ENCODE data around the gene PITX1. TPM values are rescaled to one million over a fixed set of nuclear protein-coding genes. Genes with fewer than 3 reads are reported as not detected.

The PITX1 gene
- total RNA-seq, 2 donors from 2014 or later = 0.81 to 0.97 TPM

DNA sequence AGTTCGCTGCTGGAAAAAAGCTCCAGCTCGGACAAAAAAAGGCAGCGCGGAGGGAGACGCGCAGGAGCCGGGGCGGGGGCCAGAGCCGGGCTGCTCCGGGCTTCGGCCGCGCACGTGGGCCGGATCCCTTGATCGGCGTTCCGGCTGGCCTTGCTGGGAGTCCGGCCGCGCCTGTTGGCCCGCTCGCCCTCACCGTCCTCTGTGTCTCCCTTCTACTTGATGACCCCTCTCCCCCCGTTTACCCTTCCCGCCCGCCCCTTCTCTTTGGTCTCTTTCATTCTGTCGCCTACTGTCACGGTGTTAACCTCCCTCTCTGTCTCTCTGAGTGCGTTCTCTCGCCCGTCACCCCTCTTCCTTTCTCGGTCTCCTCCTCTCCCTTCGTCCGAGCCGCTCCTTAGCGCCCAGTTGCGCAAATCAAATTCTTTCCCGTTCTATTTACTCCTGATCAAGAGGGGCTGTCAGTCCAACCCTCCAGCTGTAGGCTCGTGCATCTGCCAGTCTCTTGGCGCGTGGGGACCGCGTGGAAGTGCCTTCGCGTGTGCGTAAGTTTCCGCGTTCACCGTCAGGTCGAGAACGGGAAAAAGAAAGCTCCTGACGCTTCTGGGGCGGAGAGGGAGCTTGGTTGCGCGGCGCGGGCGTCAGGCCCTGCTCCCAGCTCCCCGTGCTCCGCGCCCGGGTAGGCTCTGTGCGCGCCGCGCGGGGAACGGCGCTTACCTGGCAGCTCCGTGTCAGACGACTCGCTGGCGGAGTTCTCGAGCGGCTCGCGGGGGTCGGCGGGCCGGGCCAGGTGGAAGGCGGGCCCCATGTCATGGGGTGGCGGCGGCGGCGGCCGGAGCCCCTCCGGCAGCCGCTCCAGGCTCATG lies 798 bp downstream of the PITX1 start:
- intact Hi-C loops (cut with DNase I) = loop anchor here in 1 of 2 donors (10.0 kb wide), 1 partner anchor 302 kb away; no protein-coding TSS in a partner anchor

DNA sequence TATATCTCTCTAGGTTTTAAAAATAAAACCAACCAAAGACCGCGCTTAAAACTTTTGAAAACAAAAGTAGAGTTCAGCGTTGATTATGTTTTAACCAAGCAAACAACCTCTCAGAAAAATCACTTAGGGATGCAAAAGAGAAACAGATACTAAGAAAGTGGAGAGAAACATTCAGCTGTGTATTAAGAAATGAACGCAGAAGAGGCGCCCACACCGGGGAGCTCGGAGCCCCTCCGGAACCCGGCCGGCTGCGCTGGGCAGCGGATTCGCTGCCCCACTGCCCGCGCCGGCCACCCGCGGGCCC lies 1.4 kb downstream of the PITX1 start:
- intact Hi-C loops (cut with DNase I) = loop anchor here in 1 of 2 donors (10.0 kb wide), 1 partner anchor 302 kb away; no protein-coding TSS in a partner anchor
- DNase-seq (ENCODE audit: low spot score) = no peak

More for the DNA sequence above, 798 bp downstream of the PITX1 start:
- no peak for DNase-seq (ENCODE audit: low spot score)

DNA sequence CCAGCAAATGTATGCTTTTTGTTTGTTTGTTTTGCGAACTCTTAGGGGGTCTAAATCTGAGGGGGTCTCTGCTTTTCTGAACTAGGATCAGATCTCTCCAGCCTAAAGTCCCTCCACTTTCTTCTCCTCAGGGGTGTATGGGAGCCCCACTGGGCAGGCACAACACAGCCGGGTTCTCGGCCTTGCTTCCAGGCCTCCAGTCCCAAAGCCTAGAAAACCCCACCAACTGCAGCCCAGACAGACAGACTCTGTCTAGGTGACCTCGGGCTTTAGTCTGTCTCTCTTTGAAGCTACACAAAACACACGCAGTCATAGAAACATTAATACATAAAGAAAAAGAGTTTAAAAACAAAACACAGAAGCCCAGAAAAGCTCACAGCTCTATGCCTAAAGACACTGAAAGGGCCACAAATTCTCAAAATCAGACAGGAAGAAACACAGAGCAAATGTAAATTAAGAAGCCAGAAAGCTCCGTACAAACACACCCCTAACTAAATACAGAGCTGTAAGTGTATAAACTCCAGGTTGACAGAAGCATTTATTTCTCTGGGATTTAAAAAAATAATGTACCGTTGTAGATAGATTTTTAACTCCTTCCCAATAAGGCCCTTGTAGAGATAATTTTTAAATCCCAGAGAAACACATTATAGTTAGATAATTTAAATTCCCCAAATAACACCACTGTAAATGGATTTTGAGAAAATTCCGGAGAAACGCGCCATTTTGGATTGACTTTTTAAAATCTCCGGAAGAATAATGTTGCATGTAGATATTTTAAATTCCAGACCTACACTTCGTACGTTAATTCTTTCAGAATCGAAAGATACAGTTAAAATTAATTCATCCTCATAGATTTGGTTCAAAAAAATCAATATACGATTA lies 2.0 kb downstream of the PITX1 start:
- DNase-seq (ENCODE audit: low spot score) = no peak
- intact Hi-C loops (cut with DNase I) = loop anchor here in 1 of 2 donors (10.0 kb wide), 1 partner anchor 303 kb away; no protein-coding TSS in a partner anchor

DNA sequence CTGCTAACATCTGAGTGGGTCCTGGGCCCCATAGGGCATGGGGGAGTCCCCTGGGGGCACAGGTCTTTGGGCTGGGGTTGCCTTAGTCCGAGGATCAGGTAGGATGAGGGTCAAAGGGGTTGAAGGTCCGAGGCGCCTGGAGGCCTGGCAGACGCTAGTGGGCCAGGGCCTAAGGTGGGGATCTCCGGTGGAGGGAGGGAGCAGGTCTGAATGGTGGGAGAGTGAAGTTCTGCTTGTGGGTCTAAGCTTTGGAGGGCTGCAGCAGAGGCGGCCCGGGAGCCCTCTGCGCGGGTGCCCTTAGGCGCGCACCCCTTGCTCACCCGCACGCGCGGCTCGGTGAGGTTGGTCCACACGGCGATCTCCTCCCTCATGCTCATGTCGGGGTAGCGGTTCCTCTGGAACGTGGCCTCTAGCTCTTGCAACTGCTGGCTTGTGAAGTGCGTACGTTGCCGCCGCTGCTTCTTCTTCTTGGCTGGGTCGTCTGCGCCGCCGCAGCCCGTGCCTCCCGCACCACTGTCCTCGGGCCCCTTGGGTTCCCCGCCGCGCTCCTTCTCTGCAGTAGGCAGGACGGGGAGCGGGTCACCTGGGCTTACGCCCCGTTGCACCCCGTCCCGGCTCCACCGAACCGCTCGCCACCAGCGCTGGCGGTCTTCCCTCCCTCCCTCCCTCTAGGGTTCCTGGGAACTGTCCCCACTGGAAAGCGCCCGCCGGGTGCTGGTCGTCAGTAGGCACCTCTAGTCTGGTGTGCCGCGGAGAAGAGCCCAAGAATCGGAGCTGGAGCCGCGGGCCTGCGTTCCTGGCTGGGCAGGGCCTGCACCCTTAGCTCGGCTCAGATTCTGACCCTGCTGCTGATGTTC lies 2.8 kb downstream of the PITX1 start:
- no peak for DNase-seq (ENCODE audit: low spot score)
- intact Hi-C loops (cut with DNase I) = loop anchor here in 1 of 2 donors (10.0 kb wide), 1 partner anchor 304 kb away; no protein-coding TSS in a partner anchor

DNA sequence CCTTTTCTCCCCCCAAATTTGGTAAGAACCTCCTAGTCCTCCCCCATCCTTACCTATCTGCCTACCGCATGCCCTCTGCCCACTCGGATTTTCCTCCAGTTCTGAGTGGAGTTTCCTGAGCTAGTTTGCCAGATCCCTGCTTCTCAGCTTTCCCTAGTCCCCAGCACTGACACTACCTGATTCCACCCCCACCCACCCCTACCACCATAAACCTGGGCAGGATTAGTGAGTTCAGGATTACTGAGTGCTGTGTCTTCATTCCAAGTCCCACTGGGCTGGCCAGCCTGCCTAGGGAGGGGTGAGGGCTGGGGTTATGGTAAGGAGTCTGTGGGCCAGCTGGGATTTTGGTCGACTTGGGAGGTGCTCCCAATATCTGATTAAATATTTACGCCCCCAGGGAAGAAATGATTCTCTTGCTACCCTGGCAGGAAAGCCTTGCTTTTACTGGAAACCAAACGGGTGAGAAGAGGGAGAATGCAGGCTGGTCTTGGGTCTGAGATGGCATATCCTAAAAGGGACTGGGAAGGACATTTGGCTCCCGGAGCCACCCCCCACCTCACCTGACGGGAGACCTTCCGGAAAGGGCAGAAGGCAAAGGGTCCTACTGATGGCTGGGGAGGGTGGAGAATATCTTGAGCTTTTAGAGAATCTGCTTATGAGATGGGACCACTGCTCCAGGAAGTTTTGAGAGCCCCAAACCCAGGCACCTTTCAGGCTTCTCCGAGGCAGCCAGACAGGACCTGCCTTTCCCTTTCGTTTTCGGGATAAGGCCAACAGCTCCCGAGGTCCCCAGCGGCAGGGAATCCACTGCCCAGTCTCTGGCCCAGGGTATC lies 3.7 kb downstream of the PITX1 start:
- intact Hi-C loops (cut with DNase I) = loop anchor here in 1 of 2 donors (10.0 kb wide), 1 partner anchor 304 kb away; no protein-coding TSS in a partner anchor
- DNase-seq (ENCODE audit: low spot score) = no peak

DNA sequence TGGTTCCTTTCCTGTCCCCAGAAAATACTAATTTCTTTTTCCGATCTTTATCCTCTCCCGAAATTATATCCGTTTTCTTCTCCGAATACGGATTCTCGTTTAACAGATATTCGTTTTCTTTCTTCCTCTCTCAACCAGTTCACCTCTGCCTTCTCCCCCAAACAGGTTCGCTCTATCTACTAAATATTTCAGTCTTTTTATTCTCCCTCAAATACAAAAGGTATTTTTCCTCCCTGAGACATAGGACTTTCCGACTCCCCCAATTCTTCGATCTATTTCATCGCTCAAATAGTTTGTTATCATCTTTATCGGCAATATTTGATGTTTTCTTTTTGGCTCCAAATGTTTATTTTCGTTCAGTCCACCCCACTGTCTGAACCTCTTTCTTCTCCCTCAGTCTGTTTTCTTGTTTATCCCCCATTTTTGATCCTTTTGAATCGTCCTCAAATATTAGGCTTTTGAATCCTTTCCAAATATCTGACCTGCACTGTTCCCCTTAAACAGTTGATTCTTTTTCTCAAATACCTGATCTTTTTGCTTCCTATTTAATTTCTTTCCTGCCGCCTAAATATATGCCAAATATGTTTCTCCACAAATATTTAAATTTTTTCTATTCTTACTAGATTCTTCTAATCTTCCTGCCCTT lies 4.4 kb downstream of the PITX1 start:
- intact Hi-C loops (cut with DNase I) = loop anchor here in 1 of 2 donors (10.0 kb wide), 1 partner anchor 305 kb away; no protein-coding TSS in a partner anchor
- DNase-seq (ENCODE audit: low spot score) = no peak

DNA sequence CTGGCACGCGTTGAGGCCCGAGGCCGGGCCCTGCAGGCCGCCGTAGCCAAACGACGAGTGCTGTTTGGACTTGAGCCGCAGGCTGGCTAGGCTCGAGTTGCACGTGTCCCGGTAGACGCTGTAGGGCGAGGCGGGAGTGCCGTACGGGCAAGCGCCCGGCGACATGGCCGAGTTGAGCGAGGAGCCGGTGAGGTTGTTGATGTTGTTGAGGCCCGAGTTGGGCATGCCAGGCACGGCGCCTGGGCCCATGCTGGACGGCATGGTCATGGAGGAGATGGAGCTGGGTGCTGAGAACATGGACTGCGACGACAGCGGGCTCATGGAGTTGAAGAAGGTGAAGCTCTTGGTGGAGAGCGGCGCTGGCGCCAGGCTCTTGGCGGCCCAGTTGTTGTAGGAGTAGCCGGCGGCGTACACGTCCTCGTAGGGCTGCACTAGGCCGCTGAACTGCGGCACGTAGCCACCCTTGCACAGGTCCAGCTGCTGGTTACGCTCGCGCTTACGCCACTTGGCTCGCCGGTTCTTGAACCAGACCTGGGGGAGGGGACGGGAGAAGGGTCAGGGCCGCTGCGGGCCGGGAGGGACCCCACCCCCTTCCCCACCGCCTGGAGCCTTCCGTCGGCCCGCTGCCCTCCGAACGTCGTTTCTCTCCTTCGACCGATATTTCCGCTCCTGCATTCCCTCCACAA lies 5.1 kb downstream of the PITX1 start:
- intact Hi-C loops (cut with DNase I) = no loop called here

DNA sequence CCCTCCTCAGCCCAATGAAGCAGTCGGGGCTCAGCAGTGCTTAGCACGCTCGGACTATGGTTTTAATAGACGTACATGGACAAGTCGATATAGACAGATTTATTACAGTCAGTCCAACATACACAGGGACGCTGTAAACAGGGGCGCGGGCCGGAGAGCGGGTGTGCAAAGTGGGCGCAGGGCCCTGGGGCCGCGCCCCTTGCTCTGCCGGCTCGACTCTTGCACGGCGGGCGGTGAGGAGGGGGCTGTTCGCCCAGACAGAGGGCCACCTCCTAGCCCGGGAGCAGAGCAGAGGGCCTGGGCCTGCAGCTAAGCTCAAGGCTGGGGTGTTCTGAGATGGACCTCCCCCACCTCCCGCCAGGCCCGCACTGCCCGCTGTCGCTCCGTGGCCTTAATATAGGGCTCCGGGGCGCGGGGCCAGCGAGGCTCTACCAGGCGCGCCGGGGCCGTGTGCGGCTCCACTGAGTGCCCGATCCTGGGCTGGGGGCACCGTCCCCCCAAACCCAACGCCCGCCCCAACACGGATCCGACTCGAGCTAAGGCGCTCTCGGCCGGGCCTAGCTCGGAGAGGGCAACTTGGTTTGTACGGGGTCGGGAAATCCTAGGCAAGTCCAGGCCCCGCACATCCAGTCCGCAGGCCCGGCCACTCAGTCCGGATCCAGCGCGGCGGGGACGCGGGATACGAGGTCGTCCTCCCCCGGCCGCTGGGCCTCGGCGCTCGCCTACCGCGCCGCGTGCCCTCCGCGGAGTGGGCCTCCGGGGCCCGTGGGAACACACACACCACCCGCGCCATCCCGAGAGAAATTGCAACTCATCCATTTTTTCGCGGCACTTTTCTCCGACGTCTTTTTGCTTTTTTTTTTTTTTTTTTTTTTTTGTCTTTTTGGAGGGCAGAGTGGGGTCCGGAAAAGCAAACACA lies 6.1 kb downstream of the PITX1 start:
- no peak for DNase-seq (ENCODE audit: low spot score)
- intact Hi-C loops (cut with DNase I) = no loop called here

More for the DNA sequence above, 5.1 kb downstream of the PITX1 start:
- no peak for DNase-seq (ENCODE audit: low spot score)

DNA sequence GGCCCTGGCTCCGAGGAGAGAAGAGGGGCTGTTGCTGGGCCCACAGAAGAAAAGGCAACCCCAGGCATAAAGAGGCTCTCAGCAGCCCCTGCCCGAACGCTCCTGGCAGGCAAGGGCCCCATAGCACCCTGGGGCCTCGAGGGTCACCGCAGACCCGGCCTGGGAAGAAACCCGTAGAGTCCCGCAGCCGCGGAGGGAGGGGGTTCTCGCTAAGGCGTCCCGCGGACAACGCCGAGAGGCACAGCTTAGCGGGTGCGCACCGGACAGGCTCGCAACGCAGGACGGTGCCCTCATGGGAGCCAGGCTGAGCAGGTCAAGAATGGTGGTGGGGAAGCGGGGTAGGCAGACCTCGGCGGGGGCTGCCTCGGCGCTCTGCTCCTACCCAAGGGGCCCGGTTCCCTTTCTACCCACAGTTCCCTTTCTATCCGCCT lies 6.7 kb downstream of the PITX1 start:
- no peak for DNase-seq (ENCODE audit: low spot score)
- intact Hi-C loops (cut with DNase I) = no loop called here

DNA sequence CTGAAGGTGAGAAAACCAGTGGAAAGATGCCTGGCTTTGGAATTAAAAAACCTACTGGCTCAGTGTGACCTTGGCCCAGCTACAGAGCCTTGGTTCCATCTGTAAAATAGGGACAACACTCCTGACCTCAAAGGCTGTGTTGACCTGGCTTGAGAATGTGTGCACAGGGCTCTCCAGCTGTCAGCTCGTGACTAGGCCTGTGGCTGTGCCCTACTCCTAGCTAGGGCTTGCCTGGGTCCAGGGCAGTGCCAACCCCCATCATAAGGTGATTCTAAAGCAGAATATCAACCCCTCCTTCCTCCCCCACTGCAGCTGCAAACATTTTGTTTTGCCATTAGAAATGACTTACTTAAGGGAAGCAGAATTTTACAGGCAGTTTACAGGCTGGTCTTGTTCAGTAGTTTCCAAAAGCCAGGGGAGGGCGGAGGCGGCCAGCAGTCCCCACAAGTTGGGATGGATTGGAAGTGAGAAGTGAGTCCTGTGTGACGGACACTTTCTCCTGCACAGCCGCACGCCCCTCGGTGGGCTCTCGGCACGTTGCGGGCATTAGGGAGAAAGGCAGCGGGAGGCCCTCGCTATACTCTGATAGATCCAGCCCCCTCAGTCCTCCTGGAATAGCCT lies 7.3 kb downstream of the PITX1 start:
- intact Hi-C loops (cut with DNase I) = no loop called here
- no peak for DNase-seq (ENCODE audit: low spot score)

DNA sequence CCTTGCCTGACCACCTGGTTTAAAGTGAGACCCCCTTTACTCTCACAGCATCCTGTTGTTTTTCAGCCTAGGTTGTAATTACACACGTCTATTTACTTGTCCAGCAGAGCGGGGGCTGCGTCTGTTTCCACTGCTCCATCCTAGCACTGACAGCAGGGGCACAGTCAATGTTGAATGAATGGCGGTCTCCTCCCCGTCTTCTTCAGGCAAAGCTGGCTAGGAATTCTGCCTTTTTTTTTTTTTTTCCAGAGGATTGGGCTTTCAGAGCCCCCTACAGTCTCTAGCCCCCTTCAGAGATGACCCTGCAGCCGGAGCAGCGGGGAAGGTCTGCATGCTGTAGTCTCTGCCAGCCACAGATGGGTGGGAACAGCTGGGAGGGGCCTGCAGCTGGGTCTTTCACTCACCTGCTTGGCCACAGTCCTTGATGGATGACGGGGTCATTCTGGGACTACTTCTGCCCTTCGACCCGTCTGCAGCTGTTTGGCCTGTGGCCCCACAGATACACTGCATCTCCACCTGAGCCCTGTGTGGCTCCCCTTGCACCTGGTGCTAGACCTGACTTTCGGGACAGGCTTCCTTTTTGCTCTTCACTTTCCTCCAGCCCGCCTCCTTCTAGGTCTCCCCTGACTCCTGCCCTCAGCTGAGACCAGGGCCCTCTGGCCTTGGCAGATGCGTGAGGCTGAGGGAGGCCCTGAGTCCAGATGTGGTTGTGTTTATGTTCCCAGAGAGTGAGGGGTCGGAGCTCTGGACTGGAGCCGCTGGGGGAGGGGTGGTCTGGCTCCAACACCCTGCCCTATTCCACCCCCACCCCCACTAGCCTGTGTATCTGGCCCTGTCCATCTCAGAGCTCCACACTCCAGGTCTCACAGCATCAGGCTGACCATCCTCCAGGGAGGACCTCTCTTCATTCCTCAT lies 8.0 kb downstream of the PITX1 start:
- DNase-seq (ENCODE audit: low spot score) = peak; percentile 52
- intact Hi-C loops (cut with DNase I) = no loop called here

DNA sequence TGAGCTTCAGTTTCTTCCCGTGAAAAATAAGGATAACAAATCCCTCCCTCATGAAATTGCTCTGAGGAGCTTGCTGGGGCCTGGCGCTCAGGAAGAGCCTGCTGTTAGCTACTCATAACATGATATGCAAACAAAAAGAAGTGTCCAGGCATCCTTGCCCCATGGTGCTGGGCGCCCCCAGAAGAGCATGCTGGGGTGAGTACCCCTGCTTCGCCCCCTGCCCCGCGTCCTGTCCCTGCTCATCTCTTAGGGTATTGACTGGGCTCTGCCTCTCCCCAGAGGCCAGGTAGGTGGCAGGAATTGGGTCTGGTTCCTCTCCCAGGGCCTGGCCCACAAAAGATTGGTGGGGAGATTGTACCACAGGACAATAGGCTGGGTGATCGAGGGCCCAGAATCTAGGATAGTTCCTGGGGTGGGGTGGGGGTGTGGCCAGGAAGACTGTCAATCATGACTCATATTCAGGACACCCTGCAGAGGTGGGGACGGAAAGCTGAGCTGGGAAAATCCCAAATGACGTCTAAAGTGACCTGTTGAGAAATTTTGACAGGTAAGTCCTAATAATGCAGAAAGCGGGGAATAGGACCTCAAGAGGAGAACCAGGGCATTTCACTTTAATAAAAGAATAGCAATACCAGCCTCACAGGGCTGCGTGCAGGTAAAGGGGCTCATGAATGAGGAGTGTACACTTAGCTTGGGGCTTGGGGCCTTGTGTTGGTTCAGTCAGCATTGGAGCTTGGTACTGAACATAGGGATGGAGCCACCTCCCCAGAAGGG lies 8.9 kb downstream of the PITX1 start:
- peak; percentile 52 for DNase-seq (ENCODE audit: low spot score)
- intact Hi-C loops (cut with DNase I) = no loop called here

DNA sequence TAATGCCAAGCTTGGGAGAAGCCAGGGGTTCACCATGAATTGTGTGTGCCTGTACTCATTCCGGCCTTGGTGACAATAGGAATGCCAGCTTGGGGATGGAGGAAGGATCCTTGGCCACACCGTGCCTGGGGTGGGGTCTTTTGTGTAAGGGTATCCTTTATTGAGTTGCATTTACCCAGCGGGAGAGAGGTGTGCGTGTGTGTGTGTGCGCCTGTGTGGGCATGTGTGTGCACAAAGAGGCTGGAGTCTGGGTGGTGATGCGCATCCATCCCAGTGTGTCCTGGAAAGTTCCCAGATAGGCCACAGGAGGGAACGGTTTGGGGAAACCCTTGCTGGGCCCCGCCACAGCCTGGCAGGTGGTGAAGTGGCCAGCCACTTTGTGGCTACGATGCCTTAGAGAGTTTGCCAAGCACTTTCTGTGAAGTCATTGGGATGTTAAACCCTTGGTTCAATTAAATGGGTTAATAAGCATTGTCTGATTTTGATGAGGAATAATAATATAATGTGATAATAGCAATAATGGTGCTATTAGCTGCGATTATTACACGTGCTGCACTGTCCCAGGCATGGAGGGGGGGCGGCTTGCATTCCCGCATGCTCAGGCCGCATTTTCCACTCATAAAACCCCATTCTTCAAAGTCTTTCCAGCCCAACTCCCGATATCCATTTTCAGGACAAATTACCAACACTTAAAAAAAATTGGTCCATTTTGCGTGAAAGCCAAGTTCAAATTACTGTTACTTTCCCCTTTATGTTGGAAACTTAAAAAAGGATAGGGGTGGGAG lies 13.7 kb downstream of the PITX1 start:
- intact Hi-C loops (cut with DNase I) = no loop called here
- peak; percentile 31 for DNase-seq (ENCODE audit: low spot score)

All from posterior vena cava (tissue), 2 donors.